HCT116 (cell line): ENCODE measurements around the gene ADARB2. TPM values are rescaled to one million over a fixed set of nuclear protein-coding genes. Genes with fewer than 3 reads are reported as not detected.
"Not testable (repeated sequence)": the region's sequence is repeated elsewhere in the genome, so short reads cannot be mapped to it uniquely, and the experiment has no call there.

Source experiments
- ATAC-seq: fragments of 200-7000 bp; cut with Tn5 transposase; 2 replicates; pipeline ENCODE4 v1.9.1; 2020; ENCODE audit warnings: mild to moderate bottlenecking, moderate library complexity
- BruUV-seq: library from RNA; stranded (reverse); fragments of 400-500 nt; replicated peaks from 2 replicates; lab custom pipeline; 2021; lab: Mats Ljungman, UMichigan
- CTCF ChIA-PET: fragments of 300-600 bp; sonication (Branson Sonifier 250); formaldehyde crosslinking; loops from one replicate; lab custom pipeline; 2021; ENCODE audit warnings: antibody characterized with exemption; lab: Charles Lee
- POLR2A ChIA-PET: fragments of 300-600, 350-600 bp; sonication (Branson Sonifier 250); formaldehyde crosslinking; loops from one replicate; lab custom pipeline; 2021; ENCODE audit warnings: antibody characterized with exemption; lab: Charles Lee
- RAD21 ChIA-PET, 2 experiments: fragments of 300-600 bp; sonication (Branson Sonifier 250); formaldehyde crosslinking; loops; one replicate each; lab custom pipeline; 2023; ENCODE audit warnings: low total read pairs in 2 of 2; ENCODE audit not compliant: uncharacterized antibody in 2 of 2, unreplicated experiment in 2 of 2, low non-redundant PET in 1 of 2; lab: Charles Lee
- DNase-seq: peaks from one replicate; pipeline ENCODE4 v3.0.0-alpha.2; 2010; ENCODE audit warnings: low read depth, low spot score
- H2AFZ ChIP-seq: fragments of 200-600 bp; shearing (Covaris generic), sonication (generic); 2 replicates; pipeline ENCODE4 v1.6.1; 2017; ENCODE audit warnings: low read depth, mixed run types, mixed read lengths, antibody characterized with exemption, low read length; ENCODE audit not compliant: poor library complexity, severe bottlenecking
- H3K27ac ChIP-seq: 2 replicates; pipeline ENCODE4 v1.5.1; 2012; ENCODE audit warnings: low read depth, low read length
- H3K27me3 ChIP-seq: fragments of 200-600 bp; sonication (generic); 2 replicates; pipeline ENCODE4 v1.6.1; 2016; ENCODE audit warnings: mixed run types, low read length, mixed read lengths; ENCODE audit not compliant: insufficient read depth
- H3K36me3 ChIP-seq, 2 experiments: fragments of 200-500 bp in 1 of 2; fragments of 200-600 bp in 1 of 2; sonication (Bioruptor generic) in 1 of 2; sonication (generic) in 1 of 2; 2 replicates each; pipeline versions ENCODE4 v1.5.1 to v1.6.1; 2014 to 2016; ENCODE audit warnings: low read length in 2 of 2, inconsistent platforms in 1 of 2, mixed read lengths in 1 of 2, mixed run types in 1 of 2; ENCODE audit not compliant: insufficient read depth in 2 of 2, control insufficient read depth in 1 of 2
- H3K4me1 ChIP-seq, 2 experiments: fragments of 200-600 bp in 1 of 2; sonication (generic) in 1 of 2; 2 replicates each; pipeline versions ENCODE4 v1.5.1 to v1.6.1; 2012 to 2017; ENCODE audit warnings: low read length in 2 of 2, inconsistent platforms in 1 of 2, mild to moderate bottlenecking in 1 of 2, mixed read lengths in 1 of 2, mixed run types in 1 of 2, moderate library complexity in 1 of 2; ENCODE audit not compliant: insufficient read depth in 2 of 2, control insufficient read depth in 1 of 2
- H3K4me2 ChIP-seq: fragments of 200-600 bp; sonication (generic); 2 replicates; pipeline ENCODE4 v1.6.1; 2017; ENCODE audit warnings: mixed run types, low read length, mixed read lengths
- H3K4me3 ChIP-seq, 2 experiments: fragments of 200-600 bp in 1 of 2; sonication (generic) in 1 of 2; replicated peaks in 1 of 2; 2 replicates each; pipeline ENCODE4 v1.5.1; 2011 to 2016; ENCODE audit warnings: low read length in 2 of 2, control low read depth in 1 of 2, low read depth in 1 of 2, mild to moderate bottlenecking in 1 of 2, mixed read lengths in 1 of 2, mixed run types in 1 of 2
- H3K79me2 ChIP-seq: fragments of 200-600 bp; sonication (generic); 2 replicates; pipeline ENCODE4 v1.6.1; 2017; ENCODE audit warnings: mild to moderate bottlenecking, mixed run types, low read length, moderate library complexity, mixed read lengths; ENCODE audit not compliant: insufficient read depth
- H3K9ac ChIP-seq: fragments of 200-600 bp; sonication (generic); 2 replicates; pipeline ENCODE4 v1.6.1; 2016; ENCODE audit warnings: low read length, mixed read lengths
- H3K9me2 ChIP-seq: fragments of 200-600 bp; sonication (generic), shearing (Covaris generic); 2 replicates; pipeline ENCODE4 v1.6.1; 2017; ENCODE audit warnings: mixed run types, mild to moderate bottlenecking, moderate library complexity; ENCODE audit not compliant: insufficient read depth
- H3K9me3 ChIP-seq, 2 experiments: fragments of 200-500 bp in 1 of 2; fragments of 200-600 bp in 1 of 2; sonication (Bioruptor generic) in 1 of 2; sonication (generic) in 1 of 2; 2 replicates each; pipeline ENCODE4 v1.6.1; 2014 to 2017; ENCODE audit warnings: low read length in 2 of 2, mixed read lengths in 2 of 2, inconsistent platforms in 1 of 2, low read depth in 1 of 2, mild to moderate bottlenecking in 1 of 2, mixed run types in 1 of 2, moderate library complexity in 1 of 2; ENCODE audit not compliant: control insufficient read depth in 1 of 2, insufficient read depth in 1 of 2
- H4K20me1 ChIP-seq: fragments of 200-600 bp; sonication (generic), shearing (Covaris generic); 2 replicates; pipeline ENCODE4 v1.6.1; 2017; ENCODE audit warnings: mixed run types, mild to moderate bottlenecking, moderate library complexity; ENCODE audit not compliant: insufficient read depth
- CBX3 ChIP-seq: IDR thresholded peaks from 2 replicates; pipeline ENCODE4 v1.6.1; 2012; ENCODE audit warnings: low read depth
- EGR1 ChIP-seq: IDR thresholded peaks from 2 replicates; pipeline ENCODE4 v1.6.1; 2012; ENCODE audit warnings: low read depth
- ELF1 ChIP-seq: IDR thresholded peaks from 2 replicates; pipeline ENCODE4 v1.6.1; 2012; ENCODE audit warnings: low read depth, borderline replicate concordance
- EZH2 ChIP-seq: fragments of 200-600 bp; sonication (generic); IDR thresholded peaks from 2 replicates; pipeline ENCODE4 v1.6.1; 2017; ENCODE audit warnings: antibody characterized with exemption, mixed run types
- FOSL1 ChIP-seq: IDR thresholded peaks from 2 replicates; pipeline ENCODE4 v1.6.1; 2012; ENCODE audit warnings: low read depth
- JUND ChIP-seq: IDR thresholded peaks from 2 replicates; pipeline ENCODE4 v1.6.1; 2012
- POLR2A ChIP-seq: IDR thresholded peaks from 2 replicates; pipeline ENCODE4 v1.7.0; 2011; ENCODE audit warnings: borderline replicate concordance; ENCODE audit not compliant: insufficient read depth, insufficient read length; ENCODE audit errors: extremely low read depth
- SIN3A ChIP-seq: IDR thresholded peaks from 2 replicates; pipeline ENCODE4 v1.6.1; 2012; ENCODE audit warnings: low read depth
- SRF ChIP-seq: IDR thresholded peaks from 2 replicates; pipeline ENCODE4 v1.6.1; 2012; ENCODE audit warnings: low read depth
- YY1 ChIP-seq: IDR thresholded peaks from 2 replicates; pipeline ENCODE4 v1.6.1; 2011; ENCODE audit warnings: low read length, low read depth, moderate library complexity, mild to moderate bottlenecking; ENCODE audit not compliant: insufficient replicate concordance; ENCODE audit errors: extremely low read depth
- ZBTB33 ChIP-seq: IDR thresholded peaks from 2 replicates; pipeline ENCODE4 v1.6.1; 2011; ENCODE audit warnings: mild to moderate bottlenecking, low read length, moderate library complexity; ENCODE audit not compliant: insufficient replicate concordance; ENCODE audit errors: extremely low read depth
- ZFX ChIP-seq: fragments of 450-650 bp; IDR thresholded peaks from 2 replicates; pipeline ENCODE4 v1.6.1; 2017
- intact Hi-C: fragments of 100-400 bp; cut with micrococcal nuclease; formaldehyde crosslinking; loops from 2 replicates; pipeline ENCODE4 v1.10.0; 2022
- total RNA-seq: library from RNA; stranded (reverse); gene quantifications from one replicate; pipeline ENCODE4 v1.2.1, GENCODE V29; 2021; ENCODE audit not compliant: unreplicated experiment
- TF ChIP-seq, protein P1 (sequence below), 3 experiments: fragments of 200-600 bp in 1 of 3; sonication (generic) in 1 of 3; IDR thresholded peaks in 2 of 3; conservative IDR thresholded peaks in 1 of 3; 2 replicates each; pipeline ENCODE4 v1.5.1; 2012 to 2017; ENCODE audit warnings: low read depth in 2 of 3, low read length in 2 of 3, antibody characterized with exemption in 1 of 3, borderline replicate concordance in 1 of 3, control low read depth in 1 of 3, mild to moderate bottlenecking in 1 of 3, mixed read lengths in 1 of 3, mixed run types in 1 of 3, moderate library complexity in 1 of 3; ENCODE audit not compliant: insufficient read depth in 1 of 3
- TF ChIP-seq, protein P2 (sequence below): IDR thresholded peaks from 2 replicates; pipeline ENCODE4 v1.6.1; 2012
- TF ChIP-seq, protein P3 (sequence below): IDR thresholded peaks from 2 replicates; pipeline ENCODE4 v1.6.1; 2012; ENCODE audit warnings: low read depth

The ADARB2 gene
- total RNA-seq, 1 experiment from 2014 or later, result not detected

- H3K27ac ChIP-seq, result no peak overlapping the region
- RAD21 ChIA-PET, result no interaction called here
- H3K4me3 ChIP-seq, result no peak overlapping the region
- CTCF ChIA-PET, result no interaction called here
- no peak overlapping the region for H2AFZ ChIP-seq
- no peak for ATAC-seq
- H3K4me1 ChIP-seq, result no peaks in the 10 kb centered on the region
- intact Hi-C loops, result no loop called here
- no peak overlapping the region for H3K9ac ChIP-seq
- no peaks in the 10 kb centered on the region for H3K9me2 ChIP-seq
- TF ChIP-seq, protein P1, sequence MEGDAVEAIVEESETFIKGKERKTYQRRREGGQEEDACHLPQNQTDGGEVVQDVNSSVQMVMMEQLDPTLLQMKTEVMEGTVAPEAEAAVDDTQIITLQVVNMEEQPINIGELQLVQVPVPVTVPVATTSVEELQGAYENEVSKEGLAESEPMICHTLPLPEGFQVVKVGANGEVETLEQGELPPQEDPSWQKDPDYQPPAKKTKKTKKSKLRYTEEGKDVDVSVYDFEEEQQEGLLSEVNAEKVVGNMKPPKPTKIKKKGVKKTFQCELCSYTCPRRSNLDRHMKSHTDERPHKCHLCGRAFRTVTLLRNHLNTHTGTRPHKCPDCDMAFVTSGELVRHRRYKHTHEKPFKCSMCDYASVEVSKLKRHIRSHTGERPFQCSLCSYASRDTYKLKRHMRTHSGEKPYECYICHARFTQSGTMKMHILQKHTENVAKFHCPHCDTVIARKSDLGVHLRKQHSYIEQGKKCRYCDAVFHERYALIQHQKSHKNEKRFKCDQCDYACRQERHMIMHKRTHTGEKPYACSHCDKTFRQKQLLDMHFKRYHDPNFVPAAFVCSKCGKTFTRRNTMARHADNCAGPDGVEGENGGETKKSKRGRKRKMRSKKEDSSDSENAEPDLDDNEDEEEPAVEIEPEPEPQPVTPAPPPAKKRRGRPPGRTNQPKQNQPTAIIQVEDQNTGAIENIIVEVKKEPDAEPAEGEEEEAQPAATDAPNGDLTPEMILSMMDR (IDR thresholded peaks at IDR 0.05 in 2 of 3, conservative IDR thresholded peaks at IDR 0.05 in 1 of 3; ENCODE audit: borderline replicate concordance in 1 of 3, insufficient read depth in 1 of 3, low read depth in 2 of 3, low read length in 2 of 3), result no peak
- no peak for TF ChIP-seq YY1
- TF ChIP-seq ELF1, result no peak
- TF ChIP-seq, protein P2, sequence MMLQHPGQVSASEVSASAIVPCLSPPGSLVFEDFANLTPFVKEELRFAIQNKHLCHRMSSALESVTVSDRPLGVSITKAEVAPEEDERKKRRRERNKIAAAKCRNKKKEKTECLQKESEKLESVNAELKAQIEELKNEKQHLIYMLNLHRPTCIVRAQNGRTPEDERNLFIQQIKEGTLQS, result no peak
- no peak for TF ChIP-seq POLR2A
- TF ChIP-seq ZFX, result no peak
- TF ChIP-seq EZH2, result no peak
- no peak for TF ChIP-seq ZBTB33
- TF ChIP-seq SRF, result no peak
- TF ChIP-seq, protein P3, sequence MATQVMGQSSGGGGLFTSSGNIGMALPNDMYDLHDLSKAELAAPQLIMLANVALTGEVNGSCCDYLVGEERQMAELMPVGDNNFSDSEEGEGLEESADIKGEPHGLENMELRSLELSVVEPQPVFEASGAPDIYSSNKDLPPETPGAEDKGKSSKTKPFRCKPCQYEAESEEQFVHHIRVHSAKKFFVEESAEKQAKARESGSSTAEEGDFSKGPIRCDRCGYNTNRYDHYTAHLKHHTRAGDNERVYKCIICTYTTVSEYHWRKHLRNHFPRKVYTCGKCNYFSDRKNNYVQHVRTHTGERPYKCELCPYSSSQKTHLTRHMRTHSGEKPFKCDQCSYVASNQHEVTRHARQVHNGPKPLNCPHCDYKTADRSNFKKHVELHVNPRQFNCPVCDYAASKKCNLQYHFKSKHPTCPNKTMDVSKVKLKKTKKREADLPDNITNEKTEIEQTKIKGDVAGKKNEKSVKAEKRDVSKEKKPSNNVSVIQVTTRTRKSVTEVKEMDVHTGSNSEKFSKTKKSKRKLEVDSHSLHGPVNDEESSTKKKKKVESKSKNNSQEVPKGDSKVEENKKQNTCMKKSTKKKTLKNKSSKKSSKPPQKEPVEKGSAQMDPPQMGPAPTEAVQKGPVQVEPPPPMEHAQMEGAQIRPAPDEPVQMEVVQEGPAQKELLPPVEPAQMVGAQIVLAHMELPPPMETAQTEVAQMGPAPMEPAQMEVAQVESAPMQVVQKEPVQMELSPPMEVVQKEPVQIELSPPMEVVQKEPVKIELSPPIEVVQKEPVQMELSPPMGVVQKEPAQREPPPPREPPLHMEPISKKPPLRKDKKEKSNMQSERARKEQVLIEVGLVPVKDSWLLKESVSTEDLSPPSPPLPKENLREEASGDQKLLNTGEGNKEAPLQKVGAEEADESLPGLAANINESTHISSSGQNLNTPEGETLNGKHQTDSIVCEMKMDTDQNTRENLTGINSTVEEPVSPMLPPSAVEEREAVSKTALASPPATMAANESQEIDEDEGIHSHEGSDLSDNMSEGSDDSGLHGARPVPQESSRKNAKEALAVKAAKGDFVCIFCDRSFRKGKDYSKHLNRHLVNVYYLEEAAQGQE, result no peak
- no peak for TF ChIP-seq FOSL1
- TF ChIP-seq SIN3A, result no peak
- TF ChIP-seq EGR1, result no peak
- TF ChIP-seq JUND, result no peak
- no peak for TF ChIP-seq CBX3
- POLR2A ChIA-PET, result no interaction called here
- no peaks in the 10 kb centered on the region for H3K79me2 ChIP-seq
- H4K20me1 ChIP-seq, result no peaks in the 10 kb centered on the region
- no peak overlapping the region for H3K4me2 ChIP-seq
- DNase-seq, result no peak
- H3K27me3 ChIP-seq, result no peaks in the 10 kb centered on the region
- no peaks in the 10 kb centered on the region for H3K36me3 ChIP-seq
- no peaks in the 10 kb centered on the region; a peak in 2 of 4 replicates for H3K9me3 ChIP-seq
- BruUV-seq, result no TSS peak
These were observed 37.5 kb upstream of the ADARB2 start for GRCh38 chr10:1774796-1775195.

DNA sequence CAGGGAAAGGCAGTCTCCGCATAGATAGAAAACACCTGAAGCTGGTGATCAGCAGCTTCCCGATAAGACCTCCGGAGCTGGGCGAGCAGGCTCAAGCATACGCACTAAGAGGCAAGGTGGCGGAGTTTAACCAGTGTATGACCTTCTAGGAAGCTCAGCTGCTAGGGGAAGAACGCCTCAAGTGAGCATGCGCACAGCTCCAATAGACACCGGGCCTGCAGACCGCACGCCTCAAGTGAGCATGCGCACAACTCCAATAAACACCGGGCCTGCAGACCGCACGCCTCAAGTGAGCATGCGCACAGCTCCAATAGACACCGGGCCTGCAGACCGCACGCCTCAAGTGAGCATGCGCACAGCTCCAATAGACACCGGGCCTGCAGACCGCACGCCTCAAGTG lies 35.9 kb upstream of the ADARB2 start:
- not testable (repeated sequence) for H3K27ac ChIP-seq, H3K9me3 ChIP-seq, ATAC-seq

More for the DNA sequence above, 35.9 kb upstream of the ADARB2 start:
- H3K27me3 ChIP-seq, H3K9me2 ChIP-seq, DNase-seq, H3K79me2 ChIP-seq, H3K4me3 ChIP-seq, RAD21 ChIA-PET, BruUV-seq, H3K9ac ChIP-seq, POLR2A ChIA-PET, H4K20me1 ChIP-seq, H2AFZ ChIP-seq, intact Hi-C loops, H3K36me3 ChIP-seq, H3K4me1 ChIP-seq, CTCF ChIA-PET, H3K4me2 ChIP-seq: not testable (repeated sequence)
